H1 (cell line): ENCODE data around the gene CRYBG3. TPM values are rescaled to one million over a fixed set of nuclear protein-coding genes. Genes with fewer than 3 reads are reported as not detected.

Experiments
- CTCF ChIA-PET: fragments of 300-600 bp; sonication (Branson Sonifier 250); formaldehyde crosslinking; loops from one replicate; lab custom pipeline; 2021; ENCODE audit not compliant: partially characterized antibody; lab: Charles Lee
- POLR2A ChIA-PET: fragments of 300-600 bp; sonication (Branson Sonifier 250); formaldehyde crosslinking; loops from one replicate; lab custom pipeline; 2021; ENCODE audit warnings: inconsistent platforms; ENCODE audit not compliant: partially characterized antibody; lab: Charles Lee
- DNase-seq, 2 experiments: peaks; one replicate each; pipeline versions ENCODE4 v3.0.0 to v3.0.0-alpha.2; 2010 to 2022; ENCODE audit warnings: low spot score in 2 of 2, low read depth in 1 of 2, mixed read lengths in 1 of 2
- FAIRE-seq: peaks from 2 replicates; lab custom pipeline; 2011; peaks lifted over from hg19 to GRCh38; lab: Jason Lieb, UNC
- H2AFZ ChIP-seq: 2 replicates; pipeline ENCODE4 v1.8.1; 2012; ENCODE audit warnings: low read length, inconsistent platforms
- H2AK5ac ChIP-seq: 2 replicates; pipeline ENCODE4 v1.6.1; 2013; ENCODE audit warnings: low read depth, low read length
- H2BK120ac ChIP-seq: replicated peaks from 2 replicates; pipeline ENCODE3; 2013; ENCODE audit warnings: low read depth, low read length, inconsistent platforms
- H2BK12ac ChIP-seq: 2 replicates; pipeline ENCODE4 v1.6.1; 2013; ENCODE audit warnings: low read depth, low read length
- H2BK15ac ChIP-seq: 2 replicates; pipeline ENCODE4 v1.6.1; 2013; ENCODE audit warnings: low read length
- H2BK20ac ChIP-seq: 2 replicates; pipeline ENCODE4 v1.6.1; 2013; ENCODE audit warnings: low read length
- H2BK5ac ChIP-seq: 2 replicates; pipeline ENCODE4 v1.6.1; 2013; ENCODE audit warnings: low read depth, low read length
- H3K14ac ChIP-seq: 2 replicates; pipeline ENCODE4 v1.6.1; 2013; ENCODE audit warnings: inconsistent platforms; ENCODE audit not compliant: insufficient read length
- H3K18ac ChIP-seq: 2 replicates; pipeline ENCODE4 v1.6.1; 2013; ENCODE audit warnings: low read length; ENCODE audit errors: extremely low read depth
- H3K23ac ChIP-seq: 2 replicates; pipeline ENCODE4 v1.6.1; 2013; ENCODE audit warnings: inconsistent platforms; ENCODE audit not compliant: insufficient read length
- H3K23me2 ChIP-seq: 2 replicates; pipeline ENCODE4 v1.6.1; 2013; ENCODE audit warnings: low read depth, low read length
- H3K27ac ChIP-seq: 2 replicates; pipeline ENCODE4 v1.6.1; 2011; ENCODE audit warnings: low read depth, low read length, inconsistent platforms
- H3K27me3 ChIP-seq, 4 experiments: replicated peaks in 1 of 4; 1 replicate in 1 of 4; 2 replicates in 3 of 4; pipeline versions ENCODE4 v1.6.1 to v1.8.1; 2011 to 2013; ENCODE audit warnings: low read length in 3 of 4, mild to moderate bottlenecking in 3 of 4, inconsistent platforms in 2 of 4, mixed read lengths in 2 of 4, moderate library complexity in 1 of 4; ENCODE audit not compliant: control insufficient read depth in 3 of 4, insufficient read depth in 3 of 4; ENCODE audit errors: extremely low read depth in 1 of 4
- H3K36me3 ChIP-seq, 4 experiments: 2 replicates each; pipeline versions ENCODE4 v1.6.1 to v1.8.1; 2011 to 2013; ENCODE audit warnings: mild to moderate bottlenecking in 4 of 4, low read length in 3 of 4, moderate library complexity in 2 of 4, control low read depth in 1 of 4, inconsistent platforms in 1 of 4; ENCODE audit not compliant: insufficient read depth in 4 of 4, control insufficient read depth in 2 of 4
- H3K4ac ChIP-seq: replicated peaks from 2 replicates; pipeline ENCODE3; 2013; ENCODE audit warnings: low read length, low read depth, mixed read lengths, inconsistent platforms; ENCODE audit not compliant: insufficient read length
- H3K4me1 ChIP-seq, 4 experiments: replicated peaks in 1 of 4; 1 replicate in 1 of 4; 2 replicates in 3 of 4; pipeline versions ENCODE4 v1.6.1 to v1.8.1; 2011 to 2013; ENCODE audit warnings: low read length in 3 of 4, inconsistent platforms in 2 of 4, mixed read lengths in 1 of 4; ENCODE audit not compliant: insufficient read depth in 4 of 4, control insufficient read depth in 3 of 4
- H3K4me2 ChIP-seq, 2 experiments: 2 replicates each; pipeline versions ENCODE4 v1.6.1 to v1.8.1; 2011 to 2013; ENCODE audit warnings: low read depth in 2 of 2, low read length in 2 of 2, control low read depth in 1 of 2, inconsistent platforms in 1 of 2, mild to moderate bottlenecking in 1 of 2; ENCODE audit not compliant: insufficient read depth in 1 of 2
- H3K4me3 ChIP-seq, 4 experiments: fragments of 200-600, 300-600 bp in 1 of 4; sonication (generic), shearing (Covaris generic), sonication (Bioruptor Twin) in 1 of 4; 2 replicates each; pipeline versions ENCODE4 v1.5.1 to v1.8.1; 2011 to 2016; ENCODE audit warnings: low read length in 4 of 4, low read depth in 3 of 4, control low read depth in 2 of 4, inconsistent platforms in 2 of 4, mild to moderate bottlenecking in 2 of 4, mixed read lengths in 1 of 4, moderate library complexity in 1 of 4; ENCODE audit not compliant: insufficient read depth in 2 of 4; ENCODE audit errors: extremely low read depth in 1 of 4
- H3K56ac ChIP-seq: replicated peaks from 2 replicates; pipeline ENCODE3; 2013; ENCODE audit warnings: low read depth, mild to moderate bottlenecking, mixed read lengths, low read length, inconsistent platforms; ENCODE audit not compliant: insufficient read length
- H3K79me1 ChIP-seq: 2 replicates; pipeline ENCODE4 v1.6.1; 2013; ENCODE audit warnings: low read depth, low read length, control low read depth
- H3K79me2 ChIP-seq, 2 experiments: 2 replicates each; pipeline versions ENCODE4 v1.6.1 to v1.8.1; 2012 to 2013; ENCODE audit warnings: low read length in 2 of 2, mild to moderate bottlenecking in 2 of 2, inconsistent platforms in 1 of 2; ENCODE audit not compliant: insufficient read depth in 2 of 2, control insufficient read depth in 1 of 2
- H3K9ac ChIP-seq, 4 experiments: replicated peaks in 1 of 4; 1 replicate in 1 of 4; 2 replicates in 3 of 4; pipeline versions ENCODE4 v1.6.1 to v1.8.1; 2011 to 2013; ENCODE audit warnings: low read depth in 3 of 4, low read length in 3 of 4, control low read depth in 2 of 4, mild to moderate bottlenecking in 2 of 4, moderate library complexity in 2 of 4, inconsistent platforms in 1 of 4; ENCODE audit errors: extremely low read depth in 1 of 4
- H3K9me3 ChIP-seq, 2 experiments: 2 replicates each; pipeline versions ENCODE4 v1.6.1 to v1.8.1; 2012 to 2013; ENCODE audit warnings: mild to moderate bottlenecking in 2 of 2, moderate library complexity in 2 of 2, control low read depth in 1 of 2, inconsistent platforms in 1 of 2, low read depth in 1 of 2, low read length in 1 of 2, mixed read lengths in 1 of 2; ENCODE audit not compliant: insufficient read depth in 2 of 2
- H4K20me1 ChIP-seq, 2 experiments: replicated peaks in 1 of 2; 2 replicates each; pipeline versions ENCODE3 to v1.8.1; 2011 to 2013; ENCODE audit warnings: inconsistent platforms in 2 of 2, low read length in 2 of 2, mild to moderate bottlenecking in 1 of 2; ENCODE audit not compliant: insufficient read depth in 2 of 2, control insufficient read depth in 1 of 2
- H4K5ac ChIP-seq: 2 replicates; pipeline ENCODE4 v1.6.1; 2013; ENCODE audit warnings: low read length, low read depth, mixed read lengths, inconsistent platforms; ENCODE audit not compliant: insufficient read length
- H4K8ac ChIP-seq: 2 replicates; pipeline ENCODE4 v1.8.0; 2013; ENCODE audit warnings: mild to moderate bottlenecking, moderate library complexity, low read length, inconsistent platforms; ENCODE audit not compliant: insufficient read depth; ENCODE audit errors: extremely low read depth
- H4K91ac ChIP-seq: replicated peaks from 2 replicates; pipeline ENCODE3; 2013; ENCODE audit warnings: low read length, mixed read lengths, inconsistent platforms; ENCODE audit not compliant: insufficient read length
- CBX5 ChIP-seq: fragments of 300-800, 300-1000 bp; sonication (generic); IDR thresholded peaks from 2 replicates; pipeline ENCODE4 v1.7.1; 2016; ENCODE audit warnings: antibody characterized with exemption, low read length, low read depth
- CEBPB ChIP-seq: IDR thresholded peaks from 2 replicates; pipeline ENCODE4 v1.6.1; 2012; ENCODE audit warnings: low read depth, low read length
- CREB1 ChIP-seq: IDR thresholded peaks from 2 replicates; pipeline ENCODE4 v1.6.1; 2012; ENCODE audit warnings: inconsistent platforms
- EP300 ChIP-seq, 2 experiments: IDR thresholded peaks; 1 replicate in 1 of 2; 2 replicates in 1 of 2; pipeline ENCODE4 v1.6.1; 2011 to 2012; ENCODE audit warnings: low read depth in 2 of 2, low read length in 2 of 2, mild to moderate bottlenecking in 2 of 2, borderline replicate concordance in 1 of 2, inconsistent platforms in 1 of 2, moderate library complexity in 1 of 2
- EZH2 ChIP-seq: fragments of 200-600 bp; sonication (generic); IDR thresholded peaks from 2 replicates; pipeline ENCODE4 v1.7.1; 2012; ENCODE audit warnings: low read depth, mild to moderate bottlenecking, moderate library complexity, low read length, inconsistent platforms; ENCODE audit not compliant: severe bottlenecking
- NANOG ChIP-seq: IDR thresholded peaks from 2 replicates; pipeline ENCODE4 v1.6.1; 2011; ENCODE audit warnings: low read length, low read depth, mild to moderate bottlenecking, inconsistent platforms; ENCODE audit not compliant: insufficient read depth, poor library complexity, severe bottlenecking
- PHF8 ChIP-seq: fragments of 200-600 bp; sonication (generic); conservative IDR thresholded peaks from 2 replicates; pipeline ENCODE4 v1.7.1; 2012; ENCODE audit warnings: low read depth, mild to moderate bottlenecking, inconsistent platforms, low read length, moderate library complexity
- SIX5 ChIP-seq: IDR thresholded peaks from 2 replicates; pipeline ENCODE4 v1.6.1; 2011; ENCODE audit warnings: mild to moderate bottlenecking, low read depth, low read length
- SP2 ChIP-seq: IDR thresholded peaks from 2 replicates; pipeline ENCODE4 v1.6.1; 2012; ENCODE audit warnings: mild to moderate bottlenecking, low read length, inconsistent platforms
- SP4 ChIP-seq: IDR thresholded peaks from 2 replicates; pipeline ENCODE4 v1.6.1; 2012; ENCODE audit warnings: low read length, inconsistent platforms
- TAF1 ChIP-seq: IDR thresholded peaks from 2 replicates; pipeline ENCODE4 v1.6.1; 2011; ENCODE audit warnings: mild to moderate bottlenecking, low read depth, low read length
- WGBS, 2 experiments: shearing (Covaris generic) in 1 of 2; methylation state at CpG; one replicate each; pipeline versions ENCODE4 v1.1.6 to v1.1.7; 2013 to 2015; ENCODE audit warnings: low lambda C conversion rate in 2 of 2, mixed read lengths in 2 of 2, inconsistent platforms in 1 of 2, low coverage in 1 of 2, missing lambda C conversion rate in 1 of 2; ENCODE audit not compliant: insufficient replicate concordance in 2 of 2, insufficient coverage in 1 of 2, insufficient read length in 1 of 2; ENCODE audit errors: extremely low coverage in 1 of 2, missing lambda C conversion rate in 1 of 2; 5-methylcytosine and 5-hydroxymethylcytosine counted together
- polyA plus RNA-seq, 7 experiments: library from polyadenylated mRNA; depleted of rRNA in 3 of 7; stranded (reverse) in 5 of 7; unstranded in 2 of 7; fragments of >200 nt in 5 of 7; fragments of 200-250 nt in 2 of 7; gene quantifications; 1 replicate in 5 of 7; 2 replicates in 1 of 7; 4 replicates in 1 of 7; pipeline versions ENCODE4 v1.2.1 to v1.2.3, GENCODE V29; 2011 to 2013; ENCODE audit warnings: missing spikeins in 2 of 7, mixed read lengths in 2 of 7
- total RNA-seq: library from RNA; stranded (reverse); fragmentation: NEBNext Ultra II Directional; extraction: Animal tissue kit (Norgen Biotek cat#: 25700); gene quantifications from 2 replicates; pipeline ENCODE4 v1.2.1, GENCODE V29; 2021
- TF ChIP-seq, protein P1 (sequence below): IDR thresholded peaks from 2 replicates; pipeline ENCODE4 v1.6.1; 2011; ENCODE audit warnings: low read depth, mild to moderate bottlenecking, low read length; ENCODE audit not compliant: insufficient read depth
- TF ChIP-seq, protein P2 (sequence below): IDR thresholded peaks from 2 replicates; pipeline ENCODE4 v1.6.1; 2012; ENCODE audit warnings: inconsistent platforms

Gene CRYBG3
- total and polyA plus RNA-seq, 2 of the 8 experiments (the other 6 are each of a cell fraction or from before 2014, with no cell fraction given) = 2.1 to 8.0 TPM

DNA sequence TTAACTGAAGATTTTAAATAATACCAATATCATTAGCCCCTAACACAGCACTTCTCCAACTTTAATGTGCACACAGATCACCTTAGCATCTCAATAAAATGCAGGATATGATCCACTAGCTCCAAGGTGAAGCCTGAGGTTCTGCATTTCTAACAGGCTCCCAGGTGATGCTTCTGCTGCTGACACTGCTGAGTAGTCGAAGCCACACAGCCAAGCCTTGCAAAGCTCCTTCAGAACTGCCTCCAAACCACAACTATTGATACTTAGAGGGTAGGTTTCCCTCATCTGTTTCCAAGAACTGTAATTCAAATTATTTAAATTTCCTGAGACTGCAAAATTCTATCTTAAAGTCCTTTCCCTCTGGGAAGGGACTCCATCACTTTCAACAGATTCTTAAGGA is 146.6 kb downstream of the CRYBG3 start:
- Histone ChIP-seq H3K27me3 (no peaks in the 10 kb centered on the region), H2BK15ac (no peak overlapping the region), H3K23ac (no peak overlapping the region), H3K4ac (no peak overlapping the region), H2BK20ac (no peak overlapping the region), H3K4me3 (no peak overlapping the region), H3K4me1 (no peaks in the 10 kb centered on the region), H2AFZ (no peak overlapping the region), H3K9ac (no peak overlapping the region), H4K8ac (no peak overlapping the region), H3K36me3 (no peaks in the 10 kb centered on the region; a peak in 1 of 8 replicates), H3K14ac (no peak overlapping the region), H3K56ac (no peak overlapping the region), H4K5ac (no peak overlapping the region), H3K18ac (no peak overlapping the region), H2BK12ac (no peak overlapping the region), H3K27ac (no peak overlapping the region), H4K91ac (no peak overlapping the region), H2AK5ac (no peak overlapping the region), H3K4me2 (no peak overlapping the region), H3K9me3 (no peaks in the 10 kb centered on the region), H2BK120ac (no peak overlapping the region), H3K23me2 (peaks cover 4% of the 10 kb centered on the region; the same call in 1 of the 2 replicates), H4K20me1 (no peaks in the 10 kb centered on the region), H2BK5ac (no peak overlapping the region), H3K79me2 (no peaks in the 10 kb centered on the region), H3K79me1 (peaks cover 2% of the 10 kb centered on the region; the same call in 1 of the 2 replicates)
- ChIA-PET CTCF (interaction anchor here (0.6 to 3.1 kb wide), 22 partner anchors 9 to 375 kb away, joined by 3 to 23 read pairs (median 3); partner anchors contain the start of genes ARL6 and CRYBG3), POLR2A (interaction anchor here (1.1 to 1.6 kb wide), 2 partner anchors 14 to 22 kb away, joined by 3 to 4 read pairs; no protein-coding TSS in a partner anchor)
- WGBS, 2 experiments = 100% methylated on average over 1 of the region's 1 CpG; no CpG with 5 or more reads in 1 of the 2 experiments
- no peak for TF ChIP-seq SIX5
- TF ChIP-seq EZH2 = no peak
- TF ChIP-seq, protein P1, sequence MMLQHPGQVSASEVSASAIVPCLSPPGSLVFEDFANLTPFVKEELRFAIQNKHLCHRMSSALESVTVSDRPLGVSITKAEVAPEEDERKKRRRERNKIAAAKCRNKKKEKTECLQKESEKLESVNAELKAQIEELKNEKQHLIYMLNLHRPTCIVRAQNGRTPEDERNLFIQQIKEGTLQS = no peak
- TF ChIP-seq PHF8 = no peak
- TF ChIP-seq EP300 (IDR thresholded peaks at IDR 0.05; ENCODE audit: borderline replicate concordance in 1 of 2, low read depth in 2 of 2, low read length in 2 of 2) = no peak
- TF ChIP-seq TAF1 = no peak
- TF ChIP-seq, protein P2, sequence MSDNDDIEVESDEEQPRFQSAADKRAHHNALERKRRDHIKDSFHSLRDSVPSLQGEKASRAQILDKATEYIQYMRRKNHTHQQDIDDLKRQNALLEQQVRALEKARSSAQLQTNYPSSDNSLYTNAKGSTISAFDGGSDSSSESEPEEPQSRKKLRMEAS = no peak
- no peak for TF ChIP-seq CEBPB
- no peak for TF ChIP-seq SP2
- no peak for TF ChIP-seq NANOG
- no peak for TF ChIP-seq SP4
- TF ChIP-seq CREB1 = no peak
- no peak for TF ChIP-seq CBX5
- DNase-seq (no peak), FAIRE-seq (no peak)
